GM12878 (cell line): ENCODE data around the gene HPX. TPM values are rescaled to one million over a fixed set of nuclear protein-coding genes. Genes with fewer than 3 reads are reported as not detected.

Experiments
- ATAC-seq: fragments of 200-7000 bp; cut with Tn5 transposase; 3 replicates; pipeline ENCODE4 v1.9.1; 2020; ENCODE audit warnings: mild to moderate bottlenecking, moderate library complexity
- BruUV-seq: library from RNA; stranded (reverse); fragments of 400-500 nt; replicated peaks from 2 replicates; lab custom pipeline; 2021; lab: Mats Ljungman, UMichigan
- CTCF ChIA-PET: fragments of 300-600 bp; sonication (Branson Sonifier 250); formaldehyde crosslinking; extraction: SDS; loops from one replicate; lab custom pipeline; 2021; ENCODE audit warnings: inconsistent platforms; lab: Yijun Ruan, JAX
- POLR2A ChIA-PET: fragments of 350-600 bp; formaldehyde crosslinking; extraction: SDS; loops from one replicate; lab custom pipeline; 2021; ENCODE audit warnings: inconsistent platforms; lab: Charles Lee
- RAD21 ChIA-PET: fragments of 300-600 bp; sonication (Branson Sonifier 250); formaldehyde crosslinking; loops from one replicate; lab custom pipeline; 2023; ENCODE audit warnings: antibody characterized with exemption; ENCODE audit not compliant: unreplicated experiment; lab: Charles Lee
- SMC1A ChIA-PET: fragments of 300-600 bp; sonication (Branson Sonifier 250); formaldehyde crosslinking; loops from one replicate; lab custom pipeline; 2023; ENCODE audit not compliant: unreplicated experiment, uncharacterized antibody; lab: Charles Lee
- DNase-seq: peaks from one replicate; pipeline ENCODE4 v3.0.0-alpha.2; 2011; ENCODE audit warnings: low read depth, low spot score
- FAIRE-seq: peaks from 3 replicates; lab custom pipeline; 2011; peaks lifted over from hg19 to GRCh38; lab: Jason Lieb, UNC
- H2AFZ ChIP-seq: 2 replicates; pipeline ENCODE4 v1.6.0; 2011; ENCODE audit warnings: low read depth, low read length, control low read depth; ENCODE audit not compliant: control insufficient read depth
- H3K27ac ChIP-seq: 2 replicates; pipeline ENCODE4 v1.5.1; 2011; ENCODE audit warnings: control low read depth; ENCODE audit not compliant: control insufficient read depth, insufficient read depth
- H3K27me3 ChIP-seq, 2 experiments: replicated peaks in 1 of 2; 2 replicates each; pipeline versions ENCODE4 v1.6.0 to v1.6.1; 2011; ENCODE audit warnings: low read length in 1 of 2; ENCODE audit not compliant: control insufficient read depth in 2 of 2, insufficient read depth in 2 of 2
- H3K36me3 ChIP-seq, 2 experiments: 2 replicates each; pipeline ENCODE4 v1.5.1; 2011; ENCODE audit warnings: low read length in 1 of 2; ENCODE audit not compliant: control insufficient read depth in 2 of 2, insufficient read depth in 2 of 2
- H3K4me1 ChIP-seq: 2 replicates; pipeline ENCODE4 v1.6.1; 2011; ENCODE audit warnings: mild to moderate bottlenecking, low read length, moderate library complexity, mixed read lengths; ENCODE audit not compliant: control insufficient read depth, insufficient read depth
- H3K4me2 ChIP-seq: 2 replicates; pipeline ENCODE4 v1.6.0; 2011; ENCODE audit warnings: control low read depth; ENCODE audit not compliant: control insufficient read depth, insufficient read depth
- H3K4me3 ChIP-seq: fragments of 200-600 bp; sonication (generic); 2 replicates; pipeline ENCODE4 v1.5.1; 2016
- H3K79me2 ChIP-seq: 2 replicates; pipeline ENCODE4 v1.6.0; 2011; ENCODE audit warnings: low read length; ENCODE audit not compliant: control insufficient read depth, insufficient read depth
- H3K9ac ChIP-seq: 2 replicates; pipeline ENCODE4 v1.8.0; 2011; ENCODE audit warnings: low read length, control low read depth, mixed read lengths; ENCODE audit not compliant: control insufficient read depth, insufficient read depth
- H3K9me3 ChIP-seq: replicated peaks from 3 replicates; pipeline ENCODE4 v1.5.1; 2011; ENCODE audit warnings: mild to moderate bottlenecking, low read length; ENCODE audit not compliant: control insufficient read depth, insufficient read depth
- H4K20me1 ChIP-seq: 2 replicates; pipeline ENCODE4 v1.6.0; 2011; ENCODE audit not compliant: control insufficient read depth, insufficient read depth
- EP300 ChIP-seq, 2 experiments: fragments of 150-350 bp in 1 of 2; IDR thresholded peaks; 2 replicates each; pipeline ENCODE4 v1.6.1; 2011 to 2012; ENCODE audit warnings: low read depth in 2 of 2, low read length in 2 of 2, borderline replicate concordance in 1 of 2, improper control_type of control experiment in 1 of 2, inconsistent platforms in 1 of 2; ENCODE audit not compliant: control insufficient read depth in 1 of 2
- KAT2A ChIP-seq: conservative IDR thresholded peaks from 2 replicates; pipeline ENCODE4 v1.6.1; 2011; ENCODE audit warnings: low read depth, low read length; ENCODE audit not compliant: control insufficient read depth
- MEF2B ChIP-seq: fragments of 450-650 bp; IDR thresholded peaks from 2 replicates; pipeline ENCODE4 v1.6.1; 2018; ENCODE audit warnings: mild to moderate bottlenecking, moderate library complexity; ENCODE audit not compliant: partially characterized antibody, poor library complexity, severe bottlenecking
- MXI1 ChIP-seq: fragments of 150-350 bp; IDR thresholded peaks from 2 replicates; pipeline ENCODE4 v1.6.1; 2011; ENCODE audit warnings: low read depth, mild to moderate bottlenecking, inconsistent platforms, low read length, improper control_type of control experiment
- MYC ChIP-seq: IDR thresholded peaks from 2 replicates; pipeline ENCODE4 v1.6.1; 2011; ENCODE audit warnings: mild to moderate bottlenecking, low read length, moderate library complexity, inconsistent platforms; ENCODE audit not compliant: insufficient read depth, insufficient replicate concordance, insufficient read length, severe bottlenecking
- RUNX3 ChIP-seq: IDR thresholded peaks from 2 replicates; pipeline ENCODE4 v1.6.1; 2012; ENCODE audit warnings: low read length, inconsistent platforms
- SIN3A ChIP-seq: IDR thresholded peaks from 2 replicates; pipeline ENCODE4 v1.6.1; 2012; ENCODE audit warnings: low read depth, low read length, improper control_type of control experiment
- SREBF1 ChIP-seq: IDR thresholded peaks from 2 replicates; pipeline ENCODE4 v1.6.1; 2012; ENCODE audit warnings: mild to moderate bottlenecking, low read length
- STAT3 ChIP-seq: IDR thresholded peaks from 2 replicates; pipeline ENCODE4 v1.6.1; 2011; ENCODE audit warnings: low read depth, low read length, improper control_type of control experiment
- TAF1 ChIP-seq: IDR thresholded peaks from 2 replicates; pipeline ENCODE4 v1.6.1; 2011; ENCODE audit warnings: mild to moderate bottlenecking, low read depth, low read length, borderline replicate concordance
- WGBS: methylation state at CpG from one replicate; pipeline ENCODE4 v1.1.6; 2016; ENCODE audit warnings: low lambda C conversion rate; ENCODE audit not compliant: insufficient replicate concordance, insufficient coverage; ENCODE audit errors: missing lambda C conversion rate; 5-methylcytosine and 5-hydroxymethylcytosine counted together
- in situ Hi-C: fragments of 300-500 bp; cut with MboI; formaldehyde crosslinking; loops from 9 replicates; pipeline ENCODE4 v1.14.3; 2018; ENCODE audit warnings: mixed read lengths
- intact Hi-C: fragments of 100-400 bp; cut with micrococcal nuclease; formaldehyde crosslinking; loops from one replicate; pipeline ENCODE4 v1.14.2; 2022; ENCODE audit not compliant: unreplicated experiment
- polyA plus RNA-seq, 11 experiments: library from polyadenylated mRNA; depleted of rRNA in 4 of 11; unstranded in 6 of 11; stranded (reverse) in 5 of 11; fragments of >200 nt; fragmentation: Nextera tagmentation in 4 of 11; fragmentation: Illumina TruSeq in 1 of 11; extraction: Ambion mirVana in 4 of 11; extraction: Trizol in 1 of 11; gene quantifications; 1 replicate in 1 of 11; 2 replicates in 10 of 11; pipeline versions ENCODE4 v1.2.1 to v1.2.3, GENCODE V29; 2011 to 2016; ENCODE audit warnings: inconsistent platforms in 2 of 11, missing spikeins in 2 of 11, low read depth in 1 of 11
- total RNA-seq, 4 experiments: library from RNA; depleted of rRNA in 3 of 4; stranded (reverse); fragments of >200 nt in 3 of 4; fragmentation: Illumina TruSeq in 1 of 4; extraction: Trizol in 1 of 4; gene quantifications; 2 replicates each; pipeline versions ENCODE4 v1.2.1 to v1.2.3, GENCODE V29; 2013 to 2021
- TF ChIP-seq, protein P1 (sequence below): fragments of 150-350 bp; IDR thresholded peaks from 2 replicates; pipeline ENCODE4 v1.6.1; 2014; ENCODE audit warnings: mild to moderate bottlenecking, low read depth, low read length
- TF ChIP-seq, protein P2 (sequence below), 3 experiments: IDR thresholded peaks in 2 of 3; conservative IDR thresholded peaks in 1 of 3; 2 replicates each; pipeline ENCODE4 v1.5.1; 2011; ENCODE audit warnings: low read depth in 3 of 3, low read length in 3 of 3, mild to moderate bottlenecking in 3 of 3, control low read depth in 2 of 3, moderate library complexity in 2 of 3, inconsistent platforms in 1 of 3, mixed read lengths in 1 of 3; ENCODE audit not compliant: control insufficient read depth in 2 of 3, insufficient read depth in 1 of 3; ENCODE audit errors: extremely low read depth in 1 of 3

HPX gene
- total and polyA plus RNA-seq, 10 of the 15 experiments (the other 5 are each of a cell fraction or from before 2014, with no cell fraction given): 0.08 to 1.7 (median 0.18) TPM; not detected in 1

- ChIA-PET SMC1A (interaction anchor here (0.7 kb wide), 1 partner anchor 8 kb away, joined by 3 read pairs; no protein-coding TSS in a partner anchor), RAD21 (interaction anchor here (1.2 to 1.3 kb wide), 2 partner anchors 32 to 97 kb away, joined by 3 to 5 read pairs; no protein-coding TSS in a partner anchor), POLR2A (interaction anchor here (1.3 kb wide), 1 partner anchor 8 kb away, joined by 3 read pairs; no protein-coding TSS in a partner anchor), CTCF (interaction anchor here (1.1 to 1.8 kb wide), 3 partner anchors 30 to 33 kb away, joined by 3 to 6 read pairs (median 6); partner anchors contain the start of gene HPX)
- Histone ChIP-seq H3K36me3 (no peaks in the 10 kb centered on the region), H2AFZ (no peak overlapping the region), H3K4me2 (no peak overlapping the region), H3K9ac (no peak overlapping the region), H3K27me3 (no peaks in the 10 kb centered on the region), H3K4me3 (no peak overlapping the region), H3K9me3 (no peaks in the 10 kb centered on the region), H3K4me1 (peaks cover 8% of the 10 kb centered on the region), H3K27ac (no peak overlapping the region), H4K20me1 (no peaks in the 10 kb centered on the region; the same call in 1 of the 2 replicates), H3K79me2 (no peaks in the 10 kb centered on the region)
- no peak for ATAC-seq
- BruUV-seq: no TSS peak
- intact Hi-C loops: no loop called here
- TF ChIP-seq, protein P1, sequence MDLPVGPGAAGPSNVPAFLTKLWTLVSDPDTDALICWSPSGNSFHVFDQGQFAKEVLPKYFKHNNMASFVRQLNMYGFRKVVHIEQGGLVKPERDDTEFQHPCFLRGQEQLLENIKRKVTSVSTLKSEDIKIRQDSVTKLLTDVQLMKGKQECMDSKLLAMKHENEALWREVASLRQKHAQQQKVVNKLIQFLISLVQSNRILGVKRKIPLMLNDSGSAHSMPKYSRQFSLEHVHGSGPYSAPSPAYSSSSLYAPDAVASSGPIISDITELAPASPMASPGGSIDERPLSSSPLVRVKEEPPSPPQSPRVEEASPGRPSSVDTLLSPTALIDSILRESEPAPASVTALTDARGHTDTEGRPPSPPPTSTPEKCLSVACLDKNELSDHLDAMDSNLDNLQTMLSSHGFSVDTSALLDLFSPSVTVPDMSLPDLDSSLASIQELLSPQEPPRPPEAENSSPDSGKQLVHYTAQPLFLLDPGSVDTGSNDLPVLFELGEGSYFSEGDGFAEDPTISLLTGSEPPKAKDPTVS: no peak
- TF ChIP-seq SIN3A (no peak), STAT3 (no peak)
- in situ Hi-C loops: no loop called here
- no peak for DNase-seq
- no peak for FAIRE-seq
- WGBS: 85% methylated on average over 23 of the region's 23 CpGs
Measured at GRCh38 chr11:6410695-6411430, 29.9 kb downstream of the HPX start.

- Histone ChIP-seq H3K9me3 (no peaks in the 10 kb centered on the region), H3K4me3 (no peak overlapping the region), H4K20me1 (no peaks in the 10 kb centered on the region), H3K79me2 (no peaks in the 10 kb centered on the region), H3K9ac (no peak overlapping the region), H3K36me3 (no peaks in the 10 kb centered on the region), H3K27ac (no peak overlapping the region), H3K27me3 (no peaks in the 10 kb centered on the region), H2AFZ (no peak overlapping the region), H3K4me2 (no peak overlapping the region), H3K4me1 (peaks cover 25% of the 10 kb centered on the region)
- ChIA-PET SMC1A (interaction anchor here (0.7 kb wide), 1 partner anchor 99 kb away, joined by 4 read pairs; no protein-coding TSS in a partner anchor), CTCF (interaction anchor here (1.2 to 1.3 kb wide), 2 partner anchors 27 to 28 kb away, joined by 3 to 8 read pairs; no protein-coding TSS in a partner anchor), RAD21 (no interaction called here), POLR2A (no interaction called here)
- no TSS peak for BruUV-seq
- intact Hi-C loops: no loop called here
- in situ Hi-C loops: no loop called here
- 29% methylated on average over 2 of the region's 2 CpGs for WGBS
- DNase-seq: no peak
- no peak for FAIRE-seq
- no peak for ATAC-seq
- TF ChIP-seq EP300 (IDR thresholded peaks at IDR 0.05; ENCODE audit: borderline replicate concordance in 1 of 2, control insufficient read depth in 1 of 2, low read depth in 2 of 2, low read length in 2 of 2) (no peak), MYC (no peak), TAF1 (no peak), KAT2A (no peak), SREBF1 (no peak), MEF2B (no peak), MXI1 (no peak), RUNX3 (no peak)
- TF ChIP-seq, protein P2, sequence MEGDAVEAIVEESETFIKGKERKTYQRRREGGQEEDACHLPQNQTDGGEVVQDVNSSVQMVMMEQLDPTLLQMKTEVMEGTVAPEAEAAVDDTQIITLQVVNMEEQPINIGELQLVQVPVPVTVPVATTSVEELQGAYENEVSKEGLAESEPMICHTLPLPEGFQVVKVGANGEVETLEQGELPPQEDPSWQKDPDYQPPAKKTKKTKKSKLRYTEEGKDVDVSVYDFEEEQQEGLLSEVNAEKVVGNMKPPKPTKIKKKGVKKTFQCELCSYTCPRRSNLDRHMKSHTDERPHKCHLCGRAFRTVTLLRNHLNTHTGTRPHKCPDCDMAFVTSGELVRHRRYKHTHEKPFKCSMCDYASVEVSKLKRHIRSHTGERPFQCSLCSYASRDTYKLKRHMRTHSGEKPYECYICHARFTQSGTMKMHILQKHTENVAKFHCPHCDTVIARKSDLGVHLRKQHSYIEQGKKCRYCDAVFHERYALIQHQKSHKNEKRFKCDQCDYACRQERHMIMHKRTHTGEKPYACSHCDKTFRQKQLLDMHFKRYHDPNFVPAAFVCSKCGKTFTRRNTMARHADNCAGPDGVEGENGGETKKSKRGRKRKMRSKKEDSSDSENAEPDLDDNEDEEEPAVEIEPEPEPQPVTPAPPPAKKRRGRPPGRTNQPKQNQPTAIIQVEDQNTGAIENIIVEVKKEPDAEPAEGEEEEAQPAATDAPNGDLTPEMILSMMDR (IDR thresholded peaks at IDR 0.05 in 2 of 3, conservative IDR thresholded peaks at IDR 0.05 in 1 of 3; ENCODE audit: control insufficient read depth in 2 of 3, extremely low read depth in 1 of 3, insufficient read depth in 1 of 3, low read depth in 3 of 3, low read length in 3 of 3): no peak
Measured at GRCh38 chr11:6406370-6406769, 34.4 kb downstream of the HPX start.
